ENCODE measurements around the gene CTTNBP2NL.
"Not testable (repeated sequence)": the region's sequence is repeated elsewhere in the genome, so short reads cannot be mapped to it uniquely, and the experiment has no call there.

CTTNBP2NL gene

GRCh38 chr1:112400706-112401105 is 4.7 kb downstream of the CTTNBP2NL start:
- H3K27ac ChIP-seq (ENCODE audit: low read length); H3K27me3 ChIP-seq (ENCODE audit: control insufficient read depth, insufficient read depth, low read length); H3K4me3 ChIP-seq (ENCODE audit: low read length); H3K36me3 ChIP-seq (ENCODE audit: control insufficient read depth, low read depth, low read length); H3K9me3 ChIP-seq (ENCODE audit: control insufficient read depth, low read depth, low read length); H3K9ac ChIP-seq (ENCODE audit: low read length): not testable (repeated sequence)
- H3K4me1 ChIP-seq (ENCODE audit: control insufficient read depth, low read depth, low read length): peaks cover 46% of the 10 kb centered on the region

- Histone ChIP-seq H3K9me3 (ENCODE audit: control insufficient read depth, low read depth, low read length) (no peaks in the 10 kb centered on the region), H3K36me3 (ENCODE audit: control insufficient read depth, low read depth, low read length) (no peaks in the 10 kb centered on the region), H3K4me3 (ENCODE audit: low read length) (no peak overlapping the region), H3K27me3 (ENCODE audit: control insufficient read depth, insufficient read depth, low read length) (no peaks in the 10 kb centered on the region), H3K9ac (ENCODE audit: low read length) (no peak overlapping the region), H3K27ac (ENCODE audit: low read length) (no peak overlapping the region), H3K4me1 (ENCODE audit: control insufficient read depth, low read depth, low read length) (peaks cover 35% of the 10 kb centered on the region)
Observed at GRCh38 chr1:112402682-112403643, 6.9 kb downstream of the CTTNBP2NL start.

DNA sequence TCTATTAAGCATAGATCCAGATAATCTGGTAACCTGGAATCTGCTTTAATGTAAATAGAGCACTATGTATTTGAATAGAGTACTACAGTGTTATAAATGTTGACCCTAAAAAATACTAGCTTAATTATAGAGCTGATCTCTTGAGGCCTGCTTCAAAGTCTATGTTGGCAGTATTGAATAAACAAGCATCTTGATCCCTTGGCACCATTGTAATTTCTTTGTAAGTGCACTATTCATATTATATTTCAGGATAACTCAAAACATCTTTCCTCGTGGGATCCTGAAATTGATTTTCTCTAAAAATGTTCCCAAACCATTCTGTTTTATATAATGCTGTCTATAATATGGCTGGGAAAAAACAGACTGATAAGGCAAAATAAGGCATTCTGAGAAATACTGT is 10.8 kb downstream of the CTTNBP2NL start:
- no peak overlapping the region for H3K9ac ChIP-seq (ENCODE audit: low read length)
- H3K4me3 ChIP-seq (ENCODE audit: low read length): no peak overlapping the region
- peaks cover under 1% of the 10 kb centered on the region for H3K36me3 ChIP-seq (ENCODE audit: control insufficient read depth, low read depth, low read length)
- no peaks in the 10 kb centered on the region for H3K27me3 ChIP-seq (ENCODE audit: control insufficient read depth, insufficient read depth, low read length)
- peaks cover 26% of the 10 kb centered on the region for H3K4me1 ChIP-seq (ENCODE audit: control insufficient read depth, low read depth, low read length)
- H3K9me3 ChIP-seq (ENCODE audit: control insufficient read depth, low read depth, low read length): no peaks in the 10 kb centered on the region
- H3K27ac ChIP-seq (ENCODE audit: low read length): no peak overlapping the region

GRCh38 chr1:112409414-112409813 is 13.4 kb downstream of the CTTNBP2NL start:
- Histone ChIP-seq H3K4me3 (ENCODE audit: low read length) (no peak overlapping the region), H3K27ac (ENCODE audit: low read length) (no peak overlapping the region), H3K4me1 (ENCODE audit: control insufficient read depth, low read depth, low read length) (peaks cover 4% of the 10 kb centered on the region), H3K9me3 (ENCODE audit: control insufficient read depth, low read depth, low read length) (no peaks in the 10 kb centered on the region), H3K36me3 (ENCODE audit: control insufficient read depth, low read depth, low read length) (peaks cover 20% of the 10 kb centered on the region), H3K9ac (ENCODE audit: low read length) (no peak overlapping the region), H3K27me3 (ENCODE audit: control insufficient read depth, insufficient read depth, low read length) (no peaks in the 10 kb centered on the region)

GRCh38 chr1:112410673-112411072 is 14.7 kb downstream of the CTTNBP2NL start:
- H3K27ac ChIP-seq (ENCODE audit: low read length): no peak overlapping the region
- H3K4me3 ChIP-seq (ENCODE audit: low read length): no peak overlapping the region
- H3K4me1 ChIP-seq (ENCODE audit: control insufficient read depth, low read depth, low read length): no peaks in the 10 kb centered on the region
- no peak overlapping the region for H3K9ac ChIP-seq (ENCODE audit: low read length)
- no peaks in the 10 kb centered on the region for H3K9me3 ChIP-seq (ENCODE audit: control insufficient read depth, low read depth, low read length)
- H3K27me3 ChIP-seq (ENCODE audit: control insufficient read depth, insufficient read depth, low read length): no peaks in the 10 kb centered on the region
- H3K36me3 ChIP-seq (ENCODE audit: control insufficient read depth, low read depth, low read length): peaks cover 25% of the 10 kb centered on the region

DNA sequence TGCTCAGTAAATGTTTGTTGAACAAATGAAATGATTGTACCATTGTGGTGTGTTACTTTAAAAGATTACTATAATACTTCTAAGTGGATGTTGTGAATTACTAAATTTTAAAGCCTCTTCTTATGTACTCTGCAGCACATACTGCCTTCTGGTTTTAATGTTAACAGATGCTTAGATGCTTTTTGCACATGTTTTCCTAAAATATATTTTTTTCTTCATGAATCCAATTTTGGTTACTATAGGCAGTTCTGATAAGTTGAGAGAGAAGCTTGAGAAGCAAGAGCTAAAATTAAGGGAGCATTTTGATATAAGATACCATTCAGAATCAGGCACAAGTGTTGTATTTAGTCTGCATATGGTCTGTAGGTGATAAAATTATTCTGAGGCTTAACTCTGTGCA is 21.3 kb downstream of the CTTNBP2NL start:
- Histone ChIP-seq H3K27me3 (ENCODE audit: control insufficient read depth, insufficient read depth, low read length) (no peaks in the 10 kb centered on the region), H3K4me3 (ENCODE audit: low read length) (no peak overlapping the region), H3K36me3 (ENCODE audit: control insufficient read depth, low read depth, low read length) (peaks cover 52% of the 10 kb centered on the region), H3K27ac (ENCODE audit: low read length) (no peak overlapping the region), H3K4me1 (ENCODE audit: control insufficient read depth, low read depth, low read length) (no peaks in the 10 kb centered on the region), H3K9ac (ENCODE audit: low read length) (no peak overlapping the region), H3K9me3 (ENCODE audit: control insufficient read depth, low read depth, low read length) (no peaks in the 10 kb centered on the region)

- Histone ChIP-seq H3K27me3 (ENCODE audit: control insufficient read depth, insufficient read depth, low read length) (no peaks in the 10 kb centered on the region), H3K9ac (ENCODE audit: low read length) (no peak overlapping the region), H3K27ac (ENCODE audit: low read length) (no peak overlapping the region), H3K4me1 (ENCODE audit: control insufficient read depth, low read depth, low read length) (no peaks in the 10 kb centered on the region), H3K36me3 (ENCODE audit: control insufficient read depth, low read depth, low read length) (peaks cover 47% of the 10 kb centered on the region), H3K9me3 (ENCODE audit: control insufficient read depth, low read depth, low read length) (no peaks in the 10 kb centered on the region), H3K4me3 (ENCODE audit: low read length) (no peak overlapping the region)
Observed at GRCh38 chr1:112418099-112418892, 22.3 kb downstream of the CTTNBP2NL start.

- no peak overlapping the region for H3K9ac ChIP-seq (ENCODE audit: low read length)
- no peak overlapping the region for H3K4me3 ChIP-seq (ENCODE audit: low read length)
- no peak overlapping the region for H3K27ac ChIP-seq (ENCODE audit: low read length)
- no peaks in the 10 kb centered on the region for H3K9me3 ChIP-seq (ENCODE audit: control insufficient read depth, low read depth, low read length)
- no peaks in the 10 kb centered on the region for H3K27me3 ChIP-seq (ENCODE audit: control insufficient read depth, insufficient read depth, low read length)
- H3K36me3 ChIP-seq (ENCODE audit: control insufficient read depth, low read depth, low read length): peaks cover 14% of the 10 kb centered on the region
- H3K4me1 ChIP-seq (ENCODE audit: control insufficient read depth, low read depth, low read length): no peaks in the 10 kb centered on the region
Observed at GRCh38 chr1:112423207-112423606, 27.2 kb downstream of the CTTNBP2NL start.

DNA sequence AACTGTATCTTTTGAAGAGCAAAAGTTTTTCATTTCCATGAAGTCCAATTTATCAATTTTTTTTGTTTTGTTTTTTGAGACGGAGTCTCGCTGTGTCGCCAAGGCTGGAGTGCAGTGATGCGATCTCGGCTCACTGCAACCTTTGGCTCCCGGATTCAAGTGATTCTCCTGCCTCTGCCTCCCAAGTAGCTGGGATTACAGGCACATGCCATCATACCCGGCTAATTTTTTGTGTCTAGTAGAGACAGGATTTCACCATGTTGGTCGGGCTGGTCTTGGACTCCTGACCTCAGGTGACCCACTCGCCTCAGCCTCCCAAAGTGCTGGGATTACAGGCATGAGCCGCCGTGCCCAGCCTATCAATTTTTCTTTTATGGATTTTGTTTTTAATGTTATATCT is 27.7 kb downstream of the CTTNBP2NL start:
- H3K36me3 ChIP-seq (ENCODE audit: control insufficient read depth, low read depth, low read length); H3K4me3 ChIP-seq (ENCODE audit: low read length); H3K9ac ChIP-seq (ENCODE audit: low read length): not testable (repeated sequence)

GRCh38 chr1:112429749-112430148 is 33.7 kb downstream of the CTTNBP2NL start:
- H3K9me3 ChIP-seq (ENCODE audit: control insufficient read depth, low read depth, low read length): no peaks in the 10 kb centered on the region
- H3K27ac ChIP-seq (ENCODE audit: low read length): no peak overlapping the region
- H3K4me3 ChIP-seq (ENCODE audit: low read length): no peak overlapping the region
- no peak overlapping the region for H3K9ac ChIP-seq (ENCODE audit: low read length)
- no peaks in the 10 kb centered on the region for H3K27me3 ChIP-seq (ENCODE audit: control insufficient read depth, insufficient read depth, low read length)
- H3K4me1 ChIP-seq (ENCODE audit: control insufficient read depth, low read depth, low read length): no peaks in the 10 kb centered on the region
- H3K36me3 ChIP-seq (ENCODE audit: control insufficient read depth, low read depth, low read length): peaks cover 4% of the 10 kb centered on the region

More for the DNA sequence above, 27.7 kb downstream of the CTTNBP2NL start:
- H3K4me1 ChIP-seq (ENCODE audit: control insufficient read depth, low read depth, low read length); H3K9me3 ChIP-seq (ENCODE audit: control insufficient read depth, low read depth, low read length); H3K27me3 ChIP-seq (ENCODE audit: control insufficient read depth, insufficient read depth, low read length); H3K27ac ChIP-seq (ENCODE audit: low read length): not testable (repeated sequence)

- Histone ChIP-seq H3K36me3 (ENCODE audit: control insufficient read depth, low read depth, low read length) (peaks cover 4% of the 10 kb centered on the region), H3K4me3 (ENCODE audit: low read length) (no peak overlapping the region), H3K27ac (ENCODE audit: low read length) (no peak overlapping the region), H3K9me3 (ENCODE audit: control insufficient read depth, low read depth, low read length) (no peaks in the 10 kb centered on the region), H3K27me3 (ENCODE audit: control insufficient read depth, insufficient read depth, low read length) (no peaks in the 10 kb centered on the region), H3K4me1 (ENCODE audit: control insufficient read depth, low read depth, low read length) (no peaks in the 10 kb centered on the region), H3K9ac (ENCODE audit: low read length) (no peak overlapping the region)
Observed at GRCh38 chr1:112431038-112431437, 35.0 kb downstream of the CTTNBP2NL start.
